ENCODE measurements around the gene CD8A. TPM values are rescaled to one million over a fixed set of nuclear protein-coding genes. Genes with fewer than 3 reads are reported as not detected.

The CD8A gene
- total and polyA plus RNA-seq, 2 donors (not counting 1 experiment from before 2014, with no cell fraction given) = not detected

DNA sequence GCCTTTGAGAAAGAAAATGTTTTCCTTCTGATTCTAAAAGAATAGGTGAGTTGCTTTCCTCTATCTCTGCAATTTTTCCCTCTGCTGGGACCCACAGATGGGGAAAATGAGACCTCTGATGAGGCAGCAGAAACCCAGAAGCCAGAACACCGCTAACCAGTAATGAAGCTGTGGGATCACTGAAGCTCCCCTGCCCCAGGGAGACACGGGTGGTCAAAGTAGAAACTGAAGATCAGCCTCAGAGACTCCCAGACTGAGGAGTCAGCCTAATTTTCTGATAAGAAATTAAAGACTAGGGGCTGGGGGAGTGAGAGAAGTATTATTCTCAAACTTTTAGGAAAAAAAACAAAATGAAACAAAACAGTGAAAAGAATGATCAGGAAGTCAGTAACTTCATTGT, 40.8 kb upstream of the CD8A start:
- no peaks in the 10 kb centered on the region for H4K20me1 ChIP-seq (ENCODE audit: control insufficient read depth, extremely low read depth, insufficient read depth, low read length)
- H2AFZ ChIP-seq (ENCODE audit: low read length) = no peak overlapping the region
- H3K27me3 ChIP-seq (ENCODE audit: control insufficient read depth, insufficient read depth, low read length) = peaks cover 2% of the 10 kb centered on the region
- DNase-seq (ENCODE audit: low read depth in 2 of 2) = no peak
- no peaks in the 10 kb centered on the region for H3K9me3 ChIP-seq (ENCODE audit: control insufficient read depth, insufficient read depth, low read depth, low read length)
- TF ChIP-seq EZH2 (IDR thresholded peaks at IDR 0.05; ENCODE audit: low read length, missing control alignments) = no peak
- TF ChIP-seq, protein P1, sequence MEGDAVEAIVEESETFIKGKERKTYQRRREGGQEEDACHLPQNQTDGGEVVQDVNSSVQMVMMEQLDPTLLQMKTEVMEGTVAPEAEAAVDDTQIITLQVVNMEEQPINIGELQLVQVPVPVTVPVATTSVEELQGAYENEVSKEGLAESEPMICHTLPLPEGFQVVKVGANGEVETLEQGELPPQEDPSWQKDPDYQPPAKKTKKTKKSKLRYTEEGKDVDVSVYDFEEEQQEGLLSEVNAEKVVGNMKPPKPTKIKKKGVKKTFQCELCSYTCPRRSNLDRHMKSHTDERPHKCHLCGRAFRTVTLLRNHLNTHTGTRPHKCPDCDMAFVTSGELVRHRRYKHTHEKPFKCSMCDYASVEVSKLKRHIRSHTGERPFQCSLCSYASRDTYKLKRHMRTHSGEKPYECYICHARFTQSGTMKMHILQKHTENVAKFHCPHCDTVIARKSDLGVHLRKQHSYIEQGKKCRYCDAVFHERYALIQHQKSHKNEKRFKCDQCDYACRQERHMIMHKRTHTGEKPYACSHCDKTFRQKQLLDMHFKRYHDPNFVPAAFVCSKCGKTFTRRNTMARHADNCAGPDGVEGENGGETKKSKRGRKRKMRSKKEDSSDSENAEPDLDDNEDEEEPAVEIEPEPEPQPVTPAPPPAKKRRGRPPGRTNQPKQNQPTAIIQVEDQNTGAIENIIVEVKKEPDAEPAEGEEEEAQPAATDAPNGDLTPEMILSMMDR (conservative IDR thresholded peaks at IDR 0.05 in 1 of 2, IDR thresholded peaks at IDR 0.05 in 1 of 2; ENCODE audit: low read depth in 1 of 2, low read length in 2 of 2) = no peak
- H3K4me1 ChIP-seq (ENCODE audit: control insufficient read depth, extremely low read depth, insufficient read depth, low read length) = no peaks in the 10 kb centered on the region
- no peak overlapping the region for H3K9ac ChIP-seq (ENCODE audit: insufficient read depth, low read length)
- H3K4me2 ChIP-seq (ENCODE audit: extremely low read depth, insufficient read depth, low read length) = no peak overlapping the region
- peak overlapping the region in 1 of 4 experiments; percentile 6 for H3K4me3 ChIP-seq (replicated peaks in 1 of 4; ENCODE audit: control extremely low read depth in 1 of 4, insufficient read depth in 1 of 4, low read depth in 3 of 4, low read length in 4 of 4)
- no peaks in the 10 kb centered on the region for H3K36me3 ChIP-seq (ENCODE audit: control insufficient read depth, insufficient read depth, low read length)
- H3K79me2 ChIP-seq (ENCODE audit: control insufficient read depth, insufficient read depth, low read length) = no peaks in the 10 kb centered on the region
- H3K27ac ChIP-seq (ENCODE audit: insufficient read depth, low read length) = no peak overlapping the region

DNA sequence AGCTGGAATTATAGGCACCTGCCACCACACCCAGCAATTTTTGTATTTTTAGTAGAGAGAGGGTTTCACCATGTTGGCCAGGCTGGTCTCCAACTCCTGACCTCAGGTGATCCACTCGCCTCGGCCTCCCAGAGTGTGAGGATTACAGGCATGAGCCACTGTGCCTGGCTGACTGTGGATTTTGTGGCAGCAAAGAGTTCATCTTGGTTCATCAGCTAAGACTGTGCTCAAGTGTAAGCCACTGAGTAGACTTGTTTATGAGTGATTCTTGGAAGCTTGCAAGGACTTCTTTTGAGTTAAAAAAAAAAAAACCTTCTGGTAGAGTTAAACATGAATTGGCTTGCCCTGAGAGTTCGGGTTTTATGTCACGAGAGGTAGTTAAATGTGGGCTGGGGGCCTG, 36.2 kb upstream of the CD8A start:
- H3K4me2 ChIP-seq (ENCODE audit: extremely low read depth, insufficient read depth, low read length) = no peak overlapping the region
- H3K9me3 ChIP-seq (ENCODE audit: control insufficient read depth, insufficient read depth, low read depth, low read length) = no peaks in the 10 kb centered on the region
- H3K27me3 ChIP-seq (ENCODE audit: control insufficient read depth, insufficient read depth, low read length) = peaks cover 2% of the 10 kb centered on the region
- H3K36me3 ChIP-seq (ENCODE audit: control insufficient read depth, insufficient read depth, low read length) = no peaks in the 10 kb centered on the region
- H2AFZ ChIP-seq (ENCODE audit: low read length) = no peak overlapping the region
- H3K79me2 ChIP-seq (ENCODE audit: control insufficient read depth, insufficient read depth, low read length) = no peaks in the 10 kb centered on the region
- H4K20me1 ChIP-seq (ENCODE audit: control insufficient read depth, extremely low read depth, insufficient read depth, low read length) = no peaks in the 10 kb centered on the region
- no peaks in the 10 kb centered on the region for H3K4me1 ChIP-seq (ENCODE audit: control insufficient read depth, extremely low read depth, insufficient read depth, low read length)
- TF ChIP-seq, protein P1 (conservative IDR thresholded peaks at IDR 0.05 in 1 of 2, IDR thresholded peaks at IDR 0.05 in 1 of 2; ENCODE audit: low read depth in 1 of 2, low read length in 2 of 2) = no peak
- no peak for TF ChIP-seq EZH2 (IDR thresholded peaks at IDR 0.05; ENCODE audit: low read length, missing control alignments)
- no peak for DNase-seq (ENCODE audit: low read depth in 2 of 2)
- no peak overlapping the region for H3K4me3 ChIP-seq (replicated peaks in 1 of 4; ENCODE audit: control extremely low read depth in 1 of 4, insufficient read depth in 1 of 4, low read depth in 3 of 4, low read length in 4 of 4)
- no peak overlapping the region for H3K9ac ChIP-seq (ENCODE audit: insufficient read depth, low read length)
- H3K27ac ChIP-seq (ENCODE audit: insufficient read depth, low read length) = no peak overlapping the region

DNA sequence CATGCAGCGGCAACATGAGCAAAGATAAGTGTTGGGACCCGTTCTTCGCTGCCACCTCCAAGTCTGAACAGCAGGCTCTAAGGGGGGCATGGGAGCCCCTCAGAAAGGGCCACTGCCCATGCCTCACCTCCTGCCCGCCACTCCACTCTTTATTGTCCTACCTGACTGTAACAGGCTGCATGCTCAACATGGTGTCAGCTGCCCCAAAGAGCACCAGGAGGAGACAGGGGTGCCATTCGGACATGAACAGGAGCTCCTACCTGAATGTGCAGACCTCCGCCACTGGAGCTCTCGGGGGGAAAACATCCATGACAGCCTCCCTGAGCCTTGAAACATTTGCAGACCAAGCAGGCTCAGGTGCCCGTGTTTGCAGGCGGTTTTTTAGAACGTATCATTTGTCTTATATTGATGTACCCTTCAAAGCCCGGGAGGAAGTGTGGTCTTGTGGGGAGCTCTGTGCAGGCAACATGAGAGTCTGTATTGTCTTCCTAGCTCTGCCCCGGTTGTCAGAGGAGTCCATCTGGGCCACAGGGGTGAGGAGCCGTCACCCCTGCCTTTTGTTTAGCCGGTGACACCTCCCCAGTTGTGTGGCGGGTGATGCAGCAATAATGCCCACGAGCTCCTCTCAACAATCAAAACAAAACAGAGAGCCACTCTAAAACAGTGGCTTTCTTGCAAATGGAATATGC, 35.1 kb upstream of the CD8A start:
- Histone ChIP-seq H3K4me1 (ENCODE audit: control insufficient read depth, extremely low read depth, insufficient read depth, low read length) (no peaks in the 10 kb centered on the region), H3K9me3 (ENCODE audit: control insufficient read depth, insufficient read depth, low read depth, low read length) (no peaks in the 10 kb centered on the region), H3K36me3 (ENCODE audit: control insufficient read depth, insufficient read depth, low read length) (no peaks in the 10 kb centered on the region), H3K4me2 (ENCODE audit: extremely low read depth, insufficient read depth, low read length) (no peak overlapping the region), H3K27me3 (ENCODE audit: control insufficient read depth, insufficient read depth, low read length) (no peaks in the 10 kb centered on the region), H3K27ac (ENCODE audit: insufficient read depth, low read length) (no peak overlapping the region), H3K9ac (ENCODE audit: insufficient read depth, low read length) (no peak overlapping the region), H3K4me3 (replicated peaks in 1 of 4; ENCODE audit: control extremely low read depth in 1 of 4, insufficient read depth in 1 of 4, low read depth in 3 of 4, low read length in 4 of 4) (no peak overlapping the region), H4K20me1 (ENCODE audit: control insufficient read depth, extremely low read depth, insufficient read depth, low read length) (no peaks in the 10 kb centered on the region), H3K79me2 (ENCODE audit: control insufficient read depth, insufficient read depth, low read length) (no peaks in the 10 kb centered on the region), H2AFZ (ENCODE audit: low read length) (no peak overlapping the region)
- TF ChIP-seq, protein P1 (conservative IDR thresholded peaks at IDR 0.05 in 1 of 2, IDR thresholded peaks at IDR 0.05 in 1 of 2; ENCODE audit: low read depth in 1 of 2, low read length in 2 of 2) = no peak
- TF ChIP-seq EZH2 (IDR thresholded peaks at IDR 0.05; ENCODE audit: low read length, missing control alignments) = no peak
- DNase-seq (ENCODE audit: low read depth in 2 of 2) = no peak
